ENCODE measurements around the gene FSTL5. TPM values are rescaled to one million over a fixed set of nuclear protein-coding genes. Genes with fewer than 3 reads are reported as not detected.

Gene FSTL5
- total and polyA plus RNA-seq, 2 donors (not counting 3 experiments of a cell fraction or from before 2014, with no cell fraction given), result 1.3 to 1.9 TPM

DNA sequence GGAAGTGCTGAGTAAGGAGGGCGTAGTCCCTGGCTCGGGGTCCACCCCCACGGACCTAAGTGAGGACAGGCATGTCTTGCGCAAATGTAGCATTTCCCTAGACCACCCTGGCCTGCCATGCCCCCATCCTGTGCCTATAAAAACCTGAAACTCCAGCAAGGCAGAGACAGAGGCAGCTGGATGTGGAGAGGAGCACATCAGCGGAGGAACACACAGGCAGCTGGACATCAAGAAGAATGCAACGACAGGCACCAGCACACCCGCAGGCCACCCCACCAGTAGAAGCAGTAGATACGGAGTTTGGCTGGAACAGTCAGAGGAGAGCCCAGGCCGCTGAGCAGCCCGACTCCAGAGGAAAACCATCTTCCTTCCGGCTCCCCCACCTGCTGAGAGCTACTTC lies 345.9 kb downstream of the FSTL5 start:
- no TSS peak for BruUV-seq (replicated peaks)
- dilution Hi-C loops (cut with MboI; ENCODE audit: extremely low pct_ligation_motif_present, low sequenced_read_pairs), result no loop called here

More for the DNA sequence above, 345.9 kb downstream of the FSTL5 start:
- FAIRE-seq (no peak), DNase-seq (ENCODE audit: low read depth, low spot score) (no peak)
- no peaks in the 10 kb centered on the region for H4K20me1 ChIP-seq (replicated peaks; ENCODE audit: control insufficient read depth, extremely low read depth, insufficient read depth, low read length)
- H3K79me2 ChIP-seq (ENCODE audit: control insufficient read depth, insufficient read depth, low read length), result no peaks in the 10 kb centered on the region
- H3K36me3 ChIP-seq (ENCODE audit: control insufficient read depth in 2 of 2, extremely low read depth in 1 of 2, insufficient read depth in 2 of 2, low read length in 2 of 2), result no peaks in the 10 kb centered on the region
- H3K4me1 ChIP-seq (ENCODE audit: control insufficient read depth, extremely low read depth, insufficient read depth, low read length), result no peaks in the 10 kb centered on the region
- peak overlapping the region; percentile 3 for H2AFZ ChIP-seq (ENCODE audit: low read depth, low read length)
- H3K4me3 ChIP-seq (replicated peaks in 1 of 3; ENCODE audit: insufficient read depth in 1 of 3, low read depth in 1 of 3, low read length in 3 of 3), result no peak overlapping the region
- H3K9ac ChIP-seq (replicated peaks; ENCODE audit: extremely low read depth, insufficient read depth, low read length), result no peak overlapping the region
- H3K27ac ChIP-seq (ENCODE audit: insufficient read depth, low read depth, low read length), result no peak overlapping the region
- intact Hi-C loops (cut with micrococcal nuclease), result no loop called here
- ChIA-PET POLR2A (no interaction called here), CTCF (interaction anchor here (2.2 kb wide), 1 partner anchor 9 kb away, joined by 5 read pairs; no protein-coding TSS in a partner anchor)
- no peak overlapping the region for H3K4me2 ChIP-seq (ENCODE audit: insufficient read depth, low read length)
- TF ChIP-seq EZH2 (IDR thresholded peaks at IDR 0.05; ENCODE audit: borderline replicate concordance, low read depth, low read length, severe bottlenecking) (no peak), POLR2AphosphoS5 (IDR thresholded peaks at IDR 0.05; ENCODE audit: insufficient read depth, low read depth, low read length) (no peak), FOS (IDR thresholded peaks at IDR 0.05; ENCODE audit: borderline replicate concordance, insufficient read depth, low read length) (no peak), JUN (IDR thresholded peaks at IDR 0.05; ENCODE audit: borderline replicate concordance, insufficient read depth, insufficient read length, low read depth) (no peak), MYC (IDR thresholded peaks at IDR 0.05; ENCODE audit: low read depth, low read length) (no peak), GATA2 (IDR thresholded peaks at IDR 0.05; ENCODE audit: insufficient read depth, insufficient read length, low read depth, low read length) (no peak), POLR2A (IDR thresholded peaks at IDR 0.05; ENCODE audit: low read depth, low read length) (no peak)
- TF ChIP-seq, protein P1, sequence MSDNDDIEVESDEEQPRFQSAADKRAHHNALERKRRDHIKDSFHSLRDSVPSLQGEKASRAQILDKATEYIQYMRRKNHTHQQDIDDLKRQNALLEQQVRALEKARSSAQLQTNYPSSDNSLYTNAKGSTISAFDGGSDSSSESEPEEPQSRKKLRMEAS (IDR thresholded peaks at IDR 0.05; ENCODE audit: insufficient read depth, insufficient read length), result no peak
- TF ChIP-seq, protein P2, sequence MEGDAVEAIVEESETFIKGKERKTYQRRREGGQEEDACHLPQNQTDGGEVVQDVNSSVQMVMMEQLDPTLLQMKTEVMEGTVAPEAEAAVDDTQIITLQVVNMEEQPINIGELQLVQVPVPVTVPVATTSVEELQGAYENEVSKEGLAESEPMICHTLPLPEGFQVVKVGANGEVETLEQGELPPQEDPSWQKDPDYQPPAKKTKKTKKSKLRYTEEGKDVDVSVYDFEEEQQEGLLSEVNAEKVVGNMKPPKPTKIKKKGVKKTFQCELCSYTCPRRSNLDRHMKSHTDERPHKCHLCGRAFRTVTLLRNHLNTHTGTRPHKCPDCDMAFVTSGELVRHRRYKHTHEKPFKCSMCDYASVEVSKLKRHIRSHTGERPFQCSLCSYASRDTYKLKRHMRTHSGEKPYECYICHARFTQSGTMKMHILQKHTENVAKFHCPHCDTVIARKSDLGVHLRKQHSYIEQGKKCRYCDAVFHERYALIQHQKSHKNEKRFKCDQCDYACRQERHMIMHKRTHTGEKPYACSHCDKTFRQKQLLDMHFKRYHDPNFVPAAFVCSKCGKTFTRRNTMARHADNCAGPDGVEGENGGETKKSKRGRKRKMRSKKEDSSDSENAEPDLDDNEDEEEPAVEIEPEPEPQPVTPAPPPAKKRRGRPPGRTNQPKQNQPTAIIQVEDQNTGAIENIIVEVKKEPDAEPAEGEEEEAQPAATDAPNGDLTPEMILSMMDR (IDR thresholded peaks at IDR 0.05; ENCODE audit: extremely low read depth in 1 of 2, insufficient read depth in 1 of 2, low read depth in 1 of 2, low read length in 2 of 2), result no peak
- no peaks in the 10 kb centered on the region for H3K9me1 ChIP-seq (replicated peaks; ENCODE audit: control insufficient read depth, extremely low read depth, insufficient read depth, low read length)
- H3K9me3 ChIP-seq (replicated peaks; ENCODE audit: control insufficient read depth, insufficient read depth, low read length), result no peaks in the 10 kb centered on the region
- H3K27me3 ChIP-seq (ENCODE audit: control insufficient read depth in 2 of 2, insufficient read depth in 2 of 2, low read length in 2 of 2), result no peaks in the 10 kb centered on the region

Measured in endothelial cell of umbilical vein (primary cell).